ENCODE data around the gene APOA5. TPM values are rescaled to one million over a fixed set of nuclear protein-coding genes. Genes with fewer than 3 reads are reported as not detected.

APOA5 gene
- total and polyA plus RNA-seq, 9 of the 15 experiments (the other 6 are each of a cell fraction or from before 2014, with no cell fraction given), result not detected

- no peak for TF ChIP-seq HNRNPK (IDR thresholded peaks at IDR 0.05; ENCODE audit: low read depth, low read length, poor library complexity, severe bottlenecking)
- TF ChIP-seq NFXL1 (CRISPR knock-in tag; IDR thresholded peaks at IDR 0.05), result no peak
- no peak for TF ChIP-seq CBX3 (IDR thresholded peaks at IDR 0.05; ENCODE audit: borderline replicate concordance in 1 of 2, low read length in 2 of 2)
These were observed 16.8 kb upstream of the APOA5 start (continued) for GRCh38 chr11:116808262-116809175.

- ChIA-PET POLR2A (no interaction called here), CTCF (ENCODE audit: low intra/inter-chr PET ratio) (no interaction called here)
- Histone ChIP-seq H4K20me1 (replicated peaks; ENCODE audit: control insufficient read depth, insufficient read depth, low read length) (no peaks in the 10 kb centered on the region; the same call in 1 of the 2 replicates), H3K9me3 (replicated peaks; ENCODE audit: control insufficient read depth, insufficient read depth, low read depth, low read length) (no peaks in the 10 kb centered on the region), H3K4me2 (ENCODE audit: insufficient read depth, low read length) (no peak overlapping the region), H3K79me2 (ENCODE audit: control insufficient read depth, insufficient read depth, low read length) (no peaks in the 10 kb centered on the region), H3K4me3 (no peak overlapping the region), H3K27ac (ENCODE audit: extremely low read depth, low read depth, low read length) (no peak overlapping the region), H3K9me1 (ENCODE audit: control insufficient read depth, insufficient read depth, low read length) (no peaks in the 10 kb centered on the region), H3K36me3 (ENCODE audit: control insufficient read depth, insufficient read depth, low read length) (no peaks in the 10 kb centered on the region), H3K4me1 (replicated peaks in 1 of 2; ENCODE audit: control insufficient read depth in 2 of 2, insufficient read depth in 2 of 2, low read length in 2 of 2) (no peaks in the 10 kb centered on the region; a peak in 1 of 5 replicates), H2AFZ (ENCODE audit: low read depth, low read length) (no peak overlapping the region), H3K27me3 (ENCODE audit: control insufficient read depth in 2 of 2, insufficient read depth in 2 of 2, low read length in 2 of 2) (peaks cover 4 to 14% of the 10 kb centered on the region in 2 experiments; a peak in 4 of 5 replicates), H3K9ac (ENCODE audit: insufficient read depth in 1 of 2, low read depth in 2 of 2, low read length in 2 of 2) (no peak overlapping the region)
- intact Hi-C loops (cut with micrococcal nuclease) (no loop called here), in situ Hi-C loops (cut with MboI) (no loop called here)
- TF ChIP-seq HINFP (tag; conservative IDR thresholded peaks at IDR 0.05; ENCODE audit: low read depth) (peak; percentile 87), CTBP1 (IDR thresholded peaks at IDR 0.05; ENCODE audit: borderline replicate concordance) (no peak), ZBTB5 (IDR thresholded peaks at IDR 0.05) (peak; percentile 69), KDM4B (IDR thresholded peaks at IDR 0.05; ENCODE audit: borderline replicate concordance in 2 of 2, low read depth in 1 of 2) (no peak)
- no TSS peak for BruUV-seq (replicated peaks)
- WGBS (ENCODE audit: insufficient coverage, low coverage, missing lambda C conversion rate), result 16% methylated on average over 6 of the region's 6 CpGs
- DNase-seq (ENCODE audit: extremely low read depth in 1 of 4, low spot score in 3 of 4) (no peak), ATAC-seq (no peak; the same call in 2 of the 3 replicates), FAIRE-seq (no peak)
These were observed 16.1 kb upstream of the APOA5 start for GRCh38 chr11:116807601-116808261.

Measured in K562 (cell line).